Measurements from ENCODE around the gene PKMYT1. TPM values are rescaled to one million over a fixed set of nuclear protein-coding genes. Genes with fewer than 3 reads are reported as not detected.

PKMYT1 gene
- total RNA-seq, 1 experiment from 2014 or later: 34.7 TPM

Other genes with a start within 250 kb of the PKMYT1 start
- 710 and 779 TPM in 2 replicates for gene SRRM2, start 227.8 kb downstream of the PKMYT1 start, total RNA-seq (2022)
- gene ELOB, start 203.2 kb downstream of the PKMYT1 start, total RNA-seq (2022): 438 and 504 TPM in 2 replicates
- gene PRSS33, start 192.9 kb downstream of the PKMYT1 start, total RNA-seq (2022): not detected in 2 replicates
- not detected in 2 replicates for gene PRSS41, start 182.0 kb downstream of the PKMYT1 start, total RNA-seq (2022)
- gene PRSS21, start 163.2 kb downstream of the PKMYT1 start, total RNA-seq (2022): 16.4 TPM in 2 replicates
- 4.0 and 6.9 TPM in 2 replicates for gene ZG16B, start 150.1 kb downstream of the PKMYT1 start, total RNA-seq (2022)
- gene PRSS22, start 122.3 kb downstream of the PKMYT1 start, total RNA-seq (2022): not detected in 2 replicates
- 24.4 and 27.7 TPM in 2 replicates for gene FLYWCH2, start 97.2 kb downstream of the PKMYT1 start, total RNA-seq (2022)
- gene FLYWCH1, start 68.5 kb downstream of the PKMYT1 start, total RNA-seq (2022): 76.3 and 86.2 TPM in 2 replicates
- 0.42 TPM in 1 of 2 replicates, not detected in the other for gene KREMEN2, start 16.2 kb downstream of the PKMYT1 start, total RNA-seq (2022)
- 4.8 and 7.9 TPM in 2 replicates for gene PAQR4, start 11.1 kb downstream of the PKMYT1 start, total RNA-seq (2022)
- gene CLDN9, start 32.5 kb upstream of the PKMYT1 start, total RNA-seq (2022): 0.39 and 0.44 TPM in 2 replicates
- not detected in 2 replicates for gene CLDN6, start 37.7 kb upstream of the PKMYT1 start, total RNA-seq (2022)
- 436 and 641 TPM in 2 replicates for gene TNFRSF12A, start 39.9 kb upstream of the PKMYT1 start, total RNA-seq (2022)
- 13.6 and 20.4 TPM in 2 replicates for gene HCFC1R1, start 43.5 kb upstream of the PKMYT1 start, total RNA-seq (2022)
- gene THOC6, start 43.6 kb upstream of the PKMYT1 start, total RNA-seq (2022): 36.8 and 53.1 TPM in 2 replicates
- gene BICDL2, start 56.5 kb upstream of the PKMYT1 start, total RNA-seq (2022): 0.23 and 0.39 TPM in 2 replicates
- 0.26 and 0.64 TPM in 2 replicates for gene MMP25, start 66.1 kb upstream of the PKMYT1 start, total RNA-seq (2022)
- 24.0 and 29.8 TPM in 2 replicates for gene IL32, start 85.2 kb upstream of the PKMYT1 start, total RNA-seq (2022)
- gene ZSCAN10, start 118.8 kb upstream of the PKMYT1 start, total RNA-seq (2022): 0.49 and 1.4 TPM in 2 replicates
- gene ZNF205, start 132.1 kb upstream of the PKMYT1 start, total RNA-seq (2022): 11.8 and 12.1 TPM in 2 replicates
- 19.7 and 20.7 TPM in 2 replicates for gene ZNF213, start 154.6 kb upstream of the PKMYT1 start, total RNA-seq (2022)
- gene OR1F1, start 207.8 kb upstream of the PKMYT1 start, total RNA-seq (2022): not detected in 2 replicates